ENCODE data around the gene ATP1A2.
A peak's percentile ranks its signal among the peaks of the same experiment; 100 is the strongest.

ATP1A2 gene

GRCh38 chr1:160080381-160081100, 35.0 kb upstream of the ATP1A2 start:
- no peaks in the 10 kb centered on the region for H3K4me1 ChIP-seq (ENCODE audit: insufficient read depth, low read length)
- H3K9me3 ChIP-seq (ENCODE audit: control insufficient read depth, insufficient read depth, low read length) = no peaks in the 10 kb centered on the region
- no peaks in the 10 kb centered on the region for H3K36me3 ChIP-seq (ENCODE audit: insufficient read depth, low read length)
- no peak overlapping the region for H3K9ac ChIP-seq (ENCODE audit: low read depth, low read length)

- no peaks in the 10 kb centered on the region for H3K36me3 ChIP-seq (ENCODE audit: insufficient read depth, low read length)
- no peaks in the 10 kb centered on the region for H3K9me3 ChIP-seq (ENCODE audit: control insufficient read depth, insufficient read depth, low read length)
- peaks cover 5% of the 10 kb centered on the region; the same call in 1 of the 2 replicates for H3K4me1 ChIP-seq (ENCODE audit: insufficient read depth, low read length)
- H3K9ac ChIP-seq (ENCODE audit: low read depth, low read length) = no peak within 1 kb of the TSS
Measured at GRCh38 chr1:160081261-160081936, 34.2 kb upstream of the ATP1A2 start, which contains the start of gene KCNJ9. Gene KCNJ9 (plus strand): TSS chr1:160081538. CDS start chr1:160084031, 2,493 bp downstream.

GRCh38 chr1:160082487-160082886, 33.1 kb upstream of the ATP1A2 start:
- no peaks in the 10 kb centered on the region for H3K9me3 ChIP-seq (ENCODE audit: control insufficient read depth, insufficient read depth, low read length)
- H3K4me1 ChIP-seq (ENCODE audit: insufficient read depth, low read length) = peaks cover 5% of the 10 kb centered on the region; the same call in 1 of the 2 replicates
- no peaks in the 10 kb centered on the region for H3K36me3 ChIP-seq (ENCODE audit: insufficient read depth, low read length)
- H3K9ac ChIP-seq (ENCODE audit: low read depth, low read length) = no peak overlapping the region

DNA sequence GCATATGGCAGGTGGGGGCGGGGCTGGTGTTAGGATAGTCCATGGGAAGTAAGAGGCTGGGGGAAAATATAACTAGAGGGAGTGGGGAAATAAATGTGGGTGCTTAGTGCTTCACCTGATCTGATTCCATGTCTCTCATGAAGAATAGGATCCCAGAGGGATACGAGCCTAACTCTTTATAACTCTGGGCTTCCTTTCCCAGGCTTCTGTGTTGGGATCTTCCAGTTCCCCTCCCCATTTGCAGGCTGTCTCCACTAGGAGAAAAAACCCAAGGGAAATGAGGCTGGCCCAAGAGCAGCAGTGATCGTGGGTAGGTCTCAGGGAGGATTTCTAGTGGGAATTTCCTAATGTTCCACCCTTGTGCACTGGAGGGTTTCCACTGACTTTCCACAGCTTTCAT, 32.6 kb upstream of the ATP1A2 start:
- no peaks in the 10 kb centered on the region for H3K9me3 ChIP-seq (ENCODE audit: control insufficient read depth, insufficient read depth, low read length)
- peaks cover 5% of the 10 kb centered on the region; the same call in 1 of the 2 replicates for H3K4me1 ChIP-seq (ENCODE audit: insufficient read depth, low read length)
- no peaks in the 10 kb centered on the region for H3K36me3 ChIP-seq (ENCODE audit: insufficient read depth, low read length)
- no peak overlapping the region for H3K9ac ChIP-seq (ENCODE audit: low read depth, low read length)

GRCh38 chr1:160083968-160084770, 31.4 kb upstream of the ATP1A2 start:
- Histone ChIP-seq H3K4me1 (ENCODE audit: insufficient read depth, low read length) (peaks cover 5% of the 10 kb centered on the region; the same call in 1 of the 2 replicates), H3K9me3 (ENCODE audit: control insufficient read depth, insufficient read depth, low read length) (no peaks in the 10 kb centered on the region), H3K9ac (ENCODE audit: low read depth, low read length) (peak overlapping the region; percentile 38; the same call in 1 of the 2 replicates), H3K36me3 (ENCODE audit: insufficient read depth, low read length) (no peaks in the 10 kb centered on the region)

- no peak overlapping the region for H3K9ac ChIP-seq (ENCODE audit: low read depth, low read length)
- H3K4me1 ChIP-seq (ENCODE audit: insufficient read depth, low read length) = peaks cover 5% of the 10 kb centered on the region; the same call in 1 of the 2 replicates
- no peaks in the 10 kb centered on the region for H3K36me3 ChIP-seq (ENCODE audit: insufficient read depth, low read length)
- H3K9me3 ChIP-seq (ENCODE audit: control insufficient read depth, insufficient read depth, low read length) = no peaks in the 10 kb centered on the region
Measured at GRCh38 chr1:160084771-160085321, 30.7 kb upstream of the ATP1A2 start.

GRCh38 chr1:160085686-160086455, 29.7 kb upstream of the ATP1A2 start:
- Histone ChIP-seq H3K36me3 (ENCODE audit: insufficient read depth, low read length) (no peaks in the 10 kb centered on the region), H3K4me1 (ENCODE audit: insufficient read depth, low read length) (peaks cover 5% of the 10 kb centered on the region; the same call in 1 of the 2 replicates), H3K9ac (ENCODE audit: low read depth, low read length) (no peak overlapping the region)

GRCh38 chr1:160086456-160086892, 29.1 kb upstream of the ATP1A2 start:
- Histone ChIP-seq H3K36me3 (ENCODE audit: insufficient read depth, low read length) (no peaks in the 10 kb centered on the region), H3K9ac (ENCODE audit: low read depth, low read length) (no peak overlapping the region), H3K4me1 (ENCODE audit: insufficient read depth, low read length) (peaks cover 5% of the 10 kb centered on the region; the same call in 1 of the 2 replicates), H3K9me3 (ENCODE audit: control insufficient read depth, insufficient read depth, low read length) (no peaks in the 10 kb centered on the region)

More at GRCh38 chr1:160085686-160086455, 29.7 kb upstream of the ATP1A2 start:
- no peaks in the 10 kb centered on the region for H3K9me3 ChIP-seq (ENCODE audit: control insufficient read depth, insufficient read depth, low read length)

DNA sequence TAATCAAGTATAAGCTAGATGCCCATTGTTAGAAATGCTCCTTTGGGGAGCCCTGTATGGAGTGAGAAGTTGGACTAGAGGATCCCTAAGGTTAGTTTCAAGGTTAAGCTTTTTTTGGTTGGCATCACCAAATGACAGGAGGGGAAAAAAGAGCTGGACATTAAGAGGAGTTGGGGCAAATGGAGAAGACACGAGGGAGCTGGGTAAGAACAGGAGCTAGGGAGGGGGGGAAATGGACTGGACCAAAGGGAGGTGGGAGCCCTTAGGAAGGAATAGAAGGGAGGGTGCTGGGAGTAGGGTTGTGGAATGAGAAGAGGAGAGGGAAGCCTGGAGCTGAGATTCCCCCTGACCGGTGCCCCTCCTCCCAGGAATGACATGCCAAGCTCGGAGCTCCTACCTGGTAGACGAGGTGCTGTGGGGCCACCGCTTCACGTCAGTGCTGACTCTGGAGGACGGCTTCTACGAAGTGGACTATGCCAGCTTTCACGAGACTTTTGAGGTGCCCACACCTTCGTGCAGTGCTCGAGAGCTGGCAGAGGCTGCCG, 28.4 kb upstream of the ATP1A2 start:
- no peaks in the 10 kb centered on the region for H3K36me3 ChIP-seq (ENCODE audit: insufficient read depth, low read length)
- H3K9ac ChIP-seq (ENCODE audit: low read depth, low read length) = no peak overlapping the region
- H3K4me1 ChIP-seq (ENCODE audit: insufficient read depth, low read length) = peaks cover 5% of the 10 kb centered on the region; the same call in 1 of the 2 replicates
- H3K9me3 ChIP-seq (ENCODE audit: control insufficient read depth, insufficient read depth, low read length) = no peaks in the 10 kb centered on the region

DNA sequence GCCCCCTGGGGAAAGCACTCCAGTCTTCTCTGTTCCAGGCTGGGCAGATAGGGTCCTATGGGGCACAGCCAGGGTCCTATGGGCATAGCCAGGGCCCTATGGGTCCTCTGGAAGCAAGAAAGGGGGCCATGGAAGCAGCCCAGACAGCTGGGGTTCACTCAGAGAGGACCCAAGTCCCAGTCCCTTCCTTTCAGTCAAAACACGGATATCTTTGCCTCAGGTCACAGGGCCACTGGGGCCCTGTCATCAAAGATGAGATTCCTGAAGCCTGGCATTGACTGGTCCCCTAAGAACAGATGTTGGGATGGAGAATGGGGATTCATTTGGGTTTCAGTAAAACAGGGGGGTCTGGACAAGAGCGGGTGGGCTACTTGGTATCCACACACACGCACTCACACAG, 25.7 kb upstream of the ATP1A2 start:
- Histone ChIP-seq H3K9me3 (ENCODE audit: control insufficient read depth, insufficient read depth, low read length) (no peaks in the 10 kb centered on the region), H3K4me1 (ENCODE audit: insufficient read depth, low read length) (peaks cover 5% of the 10 kb centered on the region; the same call in 1 of the 2 replicates), H3K36me3 (ENCODE audit: insufficient read depth, low read length) (no peaks in the 10 kb centered on the region), H3K9ac (ENCODE audit: low read depth, low read length) (no peak overlapping the region)

GRCh38 chr1:160090760-160091159, 24.8 kb upstream of the ATP1A2 start:
- Histone ChIP-seq H3K9me3 (ENCODE audit: control insufficient read depth, insufficient read depth, low read length) (no peaks in the 10 kb centered on the region), H3K4me1 (ENCODE audit: insufficient read depth, low read length) (peaks cover 12% of the 10 kb centered on the region), H3K9ac (ENCODE audit: low read depth, low read length) (no peak overlapping the region), H3K36me3 (ENCODE audit: insufficient read depth, low read length) (no peaks in the 10 kb centered on the region)

DNA sequence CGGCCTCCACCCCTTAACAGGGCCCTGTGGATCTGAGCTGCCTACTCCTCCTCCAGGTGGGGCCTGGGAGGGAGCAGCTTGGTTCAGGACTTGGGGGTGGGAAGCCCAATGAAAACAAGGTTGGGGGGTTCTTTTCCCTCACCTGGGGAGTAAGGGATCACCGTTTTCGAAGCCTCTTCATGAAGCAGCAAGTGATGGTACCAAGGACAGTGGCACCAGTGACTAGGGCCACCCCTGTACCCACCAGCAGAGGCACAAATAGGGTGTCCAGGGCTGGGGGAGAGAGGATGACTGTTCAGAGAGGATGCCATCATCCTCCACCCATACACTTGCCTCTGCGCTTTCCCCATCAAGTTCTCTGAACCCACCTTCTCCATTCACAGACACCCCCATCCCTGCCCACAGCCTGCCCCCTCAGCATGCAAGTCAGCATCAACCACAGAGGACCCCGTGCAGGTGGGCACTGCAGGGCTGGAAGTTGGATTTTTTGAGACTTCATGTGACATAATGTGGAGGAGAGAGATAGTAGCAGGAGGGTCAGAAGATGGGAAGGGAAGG, 23.8 kb upstream of the ATP1A2 start:
- Histone ChIP-seq H3K36me3 (ENCODE audit: insufficient read depth, low read length) (no peaks in the 10 kb centered on the region), H3K9me3 (ENCODE audit: control insufficient read depth, insufficient read depth, low read length) (no peaks in the 10 kb centered on the region), H3K9ac (ENCODE audit: low read depth, low read length) (no peak overlapping the region), H3K4me1 (ENCODE audit: insufficient read depth, low read length) (peaks cover 15% of the 10 kb centered on the region)
